ENCODE results near the gene SYDE2. TPM values are rescaled to one million over a fixed set of nuclear protein-coding genes. Genes with fewer than 3 reads are reported as not detected.

Gene SYDE2
- total and polyA plus RNA-seq, 9 of the 15 experiments (the other 6 are each of a cell fraction or from before 2014, with no cell fraction given): 0.39 to 8.7 (median 4.5) TPM

DNA sequence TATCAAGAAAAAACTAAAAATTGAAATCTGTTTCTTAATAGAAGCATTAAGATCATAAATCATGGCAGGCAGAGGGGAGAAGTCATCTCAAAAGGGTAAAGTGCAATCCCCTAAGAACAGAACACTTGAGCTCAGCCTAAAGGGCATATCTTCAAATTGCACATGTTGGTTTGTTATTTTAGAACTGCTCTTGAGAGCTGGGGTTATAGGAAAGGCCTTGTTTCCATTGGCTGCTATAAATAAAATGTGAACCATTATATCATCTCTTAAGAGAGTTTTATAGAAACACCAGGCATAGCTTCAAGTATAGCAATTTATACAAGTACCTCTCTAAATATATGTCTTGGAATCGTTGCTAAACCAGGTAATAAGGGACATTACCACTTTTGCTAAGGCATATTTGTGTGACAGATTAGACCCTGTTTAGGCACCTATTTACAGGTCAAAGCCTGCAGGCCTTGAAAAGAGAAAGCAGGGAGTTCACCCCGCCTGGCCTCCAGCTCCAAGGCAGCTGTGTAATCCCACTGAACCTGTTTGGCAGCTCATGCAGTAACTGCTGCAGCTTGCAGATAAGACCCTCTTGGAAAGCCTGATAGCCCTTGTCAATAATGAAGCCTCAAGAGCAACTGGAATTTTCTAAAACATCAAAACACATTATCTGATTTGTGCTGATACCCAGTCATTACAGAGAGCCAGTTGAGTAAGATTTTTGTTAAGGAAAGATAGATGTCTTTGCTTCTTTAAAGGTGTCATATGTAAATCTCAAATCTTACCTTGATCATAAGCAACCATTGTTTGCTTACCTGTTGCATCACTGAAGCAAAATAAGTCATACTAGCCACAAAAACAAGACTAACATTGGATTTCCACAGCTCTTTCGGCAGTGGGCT is 24.2 kb upstream of the SYDE2 start (continued):
- no peak for TF ChIP-seq EZH2 (IDR thresholded peaks at IDR 0.05; ENCODE audit: borderline replicate concordance, low read depth, low read length)
- TF ChIP-seq TEAD2 (tag; IDR thresholded peaks at IDR 0.05): no peak
- TF ChIP-seq KLF16 (IDR thresholded peaks at IDR 0.05): peak; percentile 97
- TF ChIP-seq ZNF507 (tag; conservative IDR thresholded peaks at IDR 0.05): no peak
- TF ChIP-seq FOXJ2 (tag; IDR thresholded peaks at IDR 0.05): peak; percentile 90
- TF ChIP-seq, protein P1, sequence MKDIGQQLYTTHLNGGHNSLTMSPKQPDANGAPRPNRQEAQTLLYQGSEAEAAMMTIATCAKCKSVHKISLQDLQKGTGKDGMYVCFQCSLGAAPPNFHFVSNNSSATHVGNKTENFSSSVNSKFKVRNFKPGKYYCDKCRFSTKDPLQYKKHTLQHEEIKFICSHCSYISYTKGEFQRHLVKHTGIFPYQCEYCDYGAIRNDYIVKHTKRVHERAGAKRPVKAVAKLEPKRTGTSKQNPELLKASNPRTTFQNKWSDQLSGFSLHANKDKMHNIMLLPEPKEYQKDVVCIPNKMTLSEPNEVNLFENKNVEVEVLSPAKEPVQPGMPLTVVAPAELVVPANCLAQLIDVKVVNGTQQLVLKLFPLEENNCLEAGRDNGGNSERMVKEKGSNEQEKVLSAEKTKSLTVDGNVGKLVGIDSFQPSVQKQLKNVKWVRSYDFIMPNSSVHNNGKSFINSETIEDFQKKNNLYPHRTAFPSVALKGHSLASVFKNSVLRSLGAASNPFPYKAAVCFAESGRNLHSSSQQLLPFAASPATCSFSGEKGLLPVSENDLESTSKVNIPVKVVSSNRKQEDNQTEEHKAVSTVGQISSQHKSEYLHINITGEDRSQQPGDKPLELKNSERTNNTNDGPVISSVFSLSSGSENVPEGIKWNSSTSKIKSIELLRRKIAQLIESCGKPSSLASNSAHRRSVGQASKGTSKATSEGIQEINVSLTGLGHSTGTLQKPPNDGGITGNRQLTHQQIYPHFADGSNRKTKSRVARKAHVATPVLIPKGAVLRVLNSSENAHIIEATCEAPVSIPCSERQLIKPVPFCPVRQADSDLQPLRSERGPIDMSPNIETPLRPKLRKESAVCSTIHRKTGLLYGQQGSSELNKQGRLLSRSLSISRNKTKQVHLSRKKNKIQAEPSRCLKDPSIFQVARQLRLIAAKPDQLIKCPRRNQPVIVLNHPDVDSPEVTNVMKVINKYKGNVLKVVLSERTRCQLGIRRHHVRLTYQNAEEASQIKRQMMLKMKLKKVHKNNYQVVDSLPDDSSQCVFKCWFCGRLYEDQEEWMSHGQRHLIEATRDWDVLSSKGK (CRISPR knock-in tag; IDR thresholded peaks at IDR 0.05): no peak
- TF ChIP-seq, protein P2, sequence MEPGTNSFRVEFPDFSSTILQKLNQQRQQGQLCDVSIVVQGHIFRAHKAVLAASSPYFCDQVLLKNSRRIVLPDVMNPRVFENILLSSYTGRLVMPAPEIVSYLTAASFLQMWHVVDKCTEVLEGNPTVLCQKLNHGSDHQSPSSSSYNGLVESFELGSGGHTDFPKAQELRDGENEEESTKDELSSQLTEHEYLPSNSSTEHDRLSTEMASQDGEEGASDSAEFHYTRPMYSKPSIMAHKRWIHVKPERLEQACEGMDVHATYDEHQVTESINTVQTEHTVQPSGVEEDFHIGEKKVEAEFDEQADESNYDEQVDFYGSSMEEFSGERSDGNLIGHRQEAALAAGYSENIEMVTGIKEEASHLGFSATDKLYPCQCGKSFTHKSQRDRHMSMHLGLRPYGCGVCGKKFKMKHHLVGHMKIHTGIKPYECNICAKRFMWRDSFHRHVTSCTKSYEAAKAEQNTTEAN (CRISPR knock-in tag; IDR thresholded peaks at IDR 0.05): no peak
- TF ChIP-seq SMAD4 (CRISPR knock-in tag; conservative IDR thresholded peaks at IDR 0.05): peak; percentile 91
- TF ChIP-seq UBTF (IDR thresholded peaks at IDR 0.05; ENCODE audit: borderline replicate concordance in 1 of 2, low read depth in 2 of 2, low read length in 2 of 2): no peak
- no peak for TF ChIP-seq SIN3A (IDR thresholded peaks at IDR 0.05; ENCODE audit: borderline replicate concordance in 2 of 2, control insufficient read depth in 1 of 2, low read depth in 2 of 2, low read length in 2 of 2)
- no peak for TF ChIP-seq TBP (optimal IDR thresholded peaks at IDR 0.05; ENCODE audit: low read depth, low read length)
- no peak for TF ChIP-seq ZNF384 (IDR thresholded peaks at IDR 0.05; ENCODE audit: low read depth, low read length)
- no peak for TF ChIP-seq SRSF1 (IDR thresholded peaks at IDR 0.05; ENCODE audit: low read depth, low read length)
- TF ChIP-seq MLLT1 (IDR thresholded peaks at IDR 0.05): peak in 1 of 2 experiments; percentile 45; a peak in 1 of 4 replicates
- no peak for TF ChIP-seq ID3 (CRISPR knock-in tag; IDR thresholded peaks at IDR 0.05)
- TF ChIP-seq ID3 (tag; IDR thresholded peaks at IDR 0.05): peak; percentile 84; the same call in 1 of the 2 replicates
- peak; percentile 61 for TF ChIP-seq MYC (IDR thresholded peaks at IDR 0.05; ENCODE audit: low read depth, low read length)
- TF ChIP-seq MYC (CRISPR knock-in tag; IDR thresholded peaks at IDR 0.05; ENCODE audit: borderline replicate concordance, low read depth): no peak
